VCaP (cell line): ENCODE measurements around the gene RTCB.

Experiments used
- H3K27ac ChIP-seq: fragments of 450-650 bp; 2 replicates; pipeline ENCODE4 v1.5.1; 2017
- CTCF ChIP-seq: fragments of 450-650 bp; conservative IDR thresholded peaks from 2 replicates; pipeline ENCODE4 v1.5.1; 2017; ENCODE audit warnings: mild to moderate bottlenecking, moderate library complexity

RTCB gene

GRCh38 chr22:32411402-32411801 lies 645 bp downstream of the RTCB start:
- H3K27ac ChIP-seq, result peak overlapping the region; percentile 79
- TF ChIP-seq CTCF, result no peak

GRCh38 chr22:32410459-32410858 lies 1.6 kb downstream of the RTCB start:
- no peak overlapping the region; the same call in 1 of the 2 replicates for H3K27ac ChIP-seq
- no peak for TF ChIP-seq CTCF

- H3K27ac ChIP-seq, result no peak overlapping the region; the same call in 1 of the 2 replicates
- TF ChIP-seq CTCF, result no peak
These were observed 2.1 kb downstream of the RTCB start for GRCh38 chr22:32409977-32410376.

GRCh38 chr22:32407936-32408335 lies 4.1 kb downstream of the RTCB start:
- TF ChIP-seq CTCF, result no peak
- no peak overlapping the region for H3K27ac ChIP-seq

- H3K27ac ChIP-seq, result no peak overlapping the region
- TF ChIP-seq CTCF, result no peak
These were observed 4.7 kb downstream of the RTCB start for GRCh38 chr22:32407312-32407711.

- no peak for TF ChIP-seq CTCF
- H3K27ac ChIP-seq, result no peak overlapping the region
These were observed 8.0 kb downstream of the RTCB start for GRCh38 chr22:32404021-32404420.

GRCh38 chr22:32401486-32401885 lies 10.6 kb downstream of the RTCB start:
- no peak for TF ChIP-seq CTCF
- no peak overlapping the region for H3K27ac ChIP-seq

- no peak overlapping the region for H3K27ac ChIP-seq
- TF ChIP-seq CTCF, result no peak
These were observed 15.3 kb downstream of the RTCB start for GRCh38 chr22:32396746-32397145.
